Lung (tissue), 12 donors: ENCODE results near the gene MAGI2. TPM values are rescaled to one million over a fixed set of nuclear protein-coding genes. Genes with fewer than 3 reads are reported as not detected.

Experiments
- ATAC-seq: fragments of 200-7000 bp; cut with Tn5 transposase; one replicate; pipeline ENCODE4 v1.9.1; 2020; ENCODE audit warnings: moderate number of reproducible peaks; ENCODE audit not compliant: insufficient read depth, low FRiP score
- DNase-seq, 3 donors: peaks; one replicate each; pipeline ENCODE4 v3.0.0-alpha.2; 2013 to 2017
- H3K27ac ChIP-seq, 2 donors: one replicate each; pipeline ENCODE4 v1.5.1; 2013; ENCODE audit warnings: mild to moderate bottlenecking in 2 of 2, moderate library complexity in 2 of 2, control low read depth in 1 of 2, inconsistent platforms in 1 of 2, low read depth in 1 of 2, low read length in 1 of 2
- H3K27me3 ChIP-seq, 3 donors: one replicate each; pipeline ENCODE4 v1.5.1; 2013; ENCODE audit warnings: low read length in 2 of 3; ENCODE audit not compliant: control insufficient read depth in 3 of 3, insufficient read depth in 3 of 3
- H3K36me3 ChIP-seq, 4 donors: one replicate each; pipeline ENCODE4 v1.5.1; 2013; ENCODE audit warnings: low read length in 4 of 4, mild to moderate bottlenecking in 1 of 4, moderate library complexity in 1 of 4; ENCODE audit not compliant: control insufficient read depth in 4 of 4, insufficient read depth in 4 of 4
- H3K4me1 ChIP-seq, 5 donors: one replicate each; pipeline ENCODE4 v1.5.1; 2013; ENCODE audit warnings: low read length in 5 of 5, mild to moderate bottlenecking in 2 of 5, moderate library complexity in 1 of 5; ENCODE audit not compliant: control insufficient read depth in 5 of 5, insufficient read depth in 5 of 5
- H3K4me3 ChIP-seq: one replicate; pipeline ENCODE4 v1.5.1; 2013; ENCODE audit warnings: mild to moderate bottlenecking, control low read depth, moderate library complexity
- H3K9ac ChIP-seq, 2 donors: one replicate each; pipeline ENCODE4 v1.5.1; 2013; ENCODE audit warnings: low read length in 2 of 2, control low read depth in 1 of 2; ENCODE audit not compliant: insufficient read depth in 1 of 2
- H3K9me3 ChIP-seq, 4 donors: one replicate each; pipeline ENCODE4 v1.5.1; 2013; ENCODE audit warnings: low read length in 3 of 4, mild to moderate bottlenecking in 1 of 4, moderate library complexity in 1 of 4; ENCODE audit not compliant: control insufficient read depth in 4 of 4, insufficient read depth in 3 of 4
- WGBS, 2 donors: extraction: QIAGEN DNeasy Blood & Tissue Kit; methylation state at CpG; one replicate each; pipeline ENCODE4 v1.1.7; 2013; 5-methylcytosine and 5-hydroxymethylcytosine counted together
- polyA plus RNA-seq, 2 donors: library from polyadenylated mRNA; stranded (reverse); fragments of 200-250 nt; gene quantifications; one replicate each; pipeline ENCODE4 v1.2.1, GENCODE V29; 2013
- total RNA-seq, 2 donors: library from RNA; depleted of rRNA in 1 of 2; stranded (reverse); fragments of >200 nt in 1 of 2; gene quantifications; one replicate each; pipeline ENCODE4 v1.2.1, GENCODE V29; 2014 to 2021
- TF ChIP-seq, protein P1 (sequence below): IDR thresholded peaks from 2 replicates; pipeline ENCODE4 v1.5.1; 2012; ENCODE audit warnings: mild to moderate bottlenecking; ENCODE audit errors: control extremely low read depth, extremely low read depth
- donor health status: control.
- donor health status: control.
- donor health status: Bipolar disorder and iron deficiency.
- donor health status: healthy.
- donor health status: DM: yes; HTN: yes; CAD: no.

Gene MAGI2
- total and polyA plus RNA-seq, 4 donors, result 0.94 to 18.0 (median 5.3) TPM

DNA sequence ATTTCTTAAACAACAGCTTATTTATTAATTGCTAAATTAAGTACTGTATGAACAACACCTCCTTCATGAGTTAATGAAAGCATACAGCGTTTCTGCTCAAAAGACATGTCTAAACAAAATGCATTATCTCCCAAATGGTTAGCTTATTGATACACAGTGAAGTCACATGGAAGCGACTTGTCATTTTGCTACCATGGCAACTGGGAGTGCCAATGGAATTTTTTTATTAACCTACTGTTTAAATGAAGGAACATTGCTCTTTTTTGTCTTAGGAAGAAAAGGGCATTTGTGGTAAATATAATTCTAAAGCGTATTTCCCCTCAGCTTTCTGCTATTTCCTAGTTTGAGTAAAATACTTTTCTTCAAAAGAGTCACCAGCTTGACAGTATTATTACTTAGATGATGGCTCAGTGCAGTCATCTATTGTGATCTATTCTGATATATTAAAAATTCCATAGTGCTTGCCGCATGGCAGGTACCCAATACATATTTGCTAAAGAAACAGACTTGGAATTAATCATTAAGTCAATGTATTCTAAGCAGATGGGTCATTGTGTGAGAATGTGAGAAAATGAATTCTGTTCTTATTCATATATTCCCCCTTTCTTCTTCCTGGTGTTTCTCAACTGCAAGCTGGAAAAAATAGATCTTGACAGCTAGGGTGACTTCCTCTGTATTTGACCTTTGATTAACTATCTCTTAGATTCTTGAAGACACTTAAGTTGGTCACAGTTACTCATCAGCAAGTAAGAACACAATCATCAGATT, 818.3 kb downstream of the MAGI2 start:
- TF ChIP-seq, protein P1, sequence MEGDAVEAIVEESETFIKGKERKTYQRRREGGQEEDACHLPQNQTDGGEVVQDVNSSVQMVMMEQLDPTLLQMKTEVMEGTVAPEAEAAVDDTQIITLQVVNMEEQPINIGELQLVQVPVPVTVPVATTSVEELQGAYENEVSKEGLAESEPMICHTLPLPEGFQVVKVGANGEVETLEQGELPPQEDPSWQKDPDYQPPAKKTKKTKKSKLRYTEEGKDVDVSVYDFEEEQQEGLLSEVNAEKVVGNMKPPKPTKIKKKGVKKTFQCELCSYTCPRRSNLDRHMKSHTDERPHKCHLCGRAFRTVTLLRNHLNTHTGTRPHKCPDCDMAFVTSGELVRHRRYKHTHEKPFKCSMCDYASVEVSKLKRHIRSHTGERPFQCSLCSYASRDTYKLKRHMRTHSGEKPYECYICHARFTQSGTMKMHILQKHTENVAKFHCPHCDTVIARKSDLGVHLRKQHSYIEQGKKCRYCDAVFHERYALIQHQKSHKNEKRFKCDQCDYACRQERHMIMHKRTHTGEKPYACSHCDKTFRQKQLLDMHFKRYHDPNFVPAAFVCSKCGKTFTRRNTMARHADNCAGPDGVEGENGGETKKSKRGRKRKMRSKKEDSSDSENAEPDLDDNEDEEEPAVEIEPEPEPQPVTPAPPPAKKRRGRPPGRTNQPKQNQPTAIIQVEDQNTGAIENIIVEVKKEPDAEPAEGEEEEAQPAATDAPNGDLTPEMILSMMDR, result no peak
- Histone ChIP-seq H3K9ac (no peak overlapping the region), H3K36me3 (no peaks in the 10 kb centered on the region), H3K27ac (no peak overlapping the region), H3K4me3 (no peak overlapping the region), H3K4me1 (peaks cover 0 to 2% (median 0%) of the 10 kb centered on the region in 5 donors), H3K9me3 (peaks cover 0 to 2% (median 0%) of the 10 kb centered on the region in 4 donors), H3K27me3 (no peaks in the 10 kb centered on the region)
- DNase-seq (no peak), ATAC-seq (no peak)
- WGBS, 2 donors, result 85 to 86% methylated on average over 4 of the region's 4 CpGs

DNA sequence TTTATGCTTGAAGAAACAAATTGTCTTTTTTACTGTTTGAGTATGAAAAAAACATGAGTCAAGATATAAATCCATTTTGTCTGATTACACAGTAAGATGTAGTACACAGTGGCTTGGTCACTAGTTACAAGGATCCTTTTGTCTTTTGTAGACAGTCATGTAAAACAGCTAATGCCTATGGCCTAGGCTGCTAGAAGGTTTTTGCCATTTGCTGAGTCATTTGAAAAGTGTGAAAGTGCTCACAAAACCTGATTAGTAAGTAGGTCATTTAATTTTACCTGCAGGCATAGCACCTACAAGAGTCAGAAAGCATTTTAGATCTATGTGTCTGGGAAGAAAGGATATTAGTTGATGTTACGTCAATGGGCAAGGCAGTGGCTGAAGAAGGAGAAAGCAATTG, 819.4 kb downstream of the MAGI2 start:
- Histone ChIP-seq H3K27me3 (no peaks in the 10 kb centered on the region), H3K9me3 (peaks cover 0 to 2% (median 0%) of the 10 kb centered on the region in 4 donors), H3K4me1 (peaks cover 0 to 2% (median 0%) of the 10 kb centered on the region in 5 donors), H3K36me3 (no peaks in the 10 kb centered on the region), H3K27ac (no peak overlapping the region), H3K4me3 (no peak overlapping the region), H3K9ac (no peak overlapping the region)
- TF ChIP-seq, protein P1, result no peak
- 97 to 99% methylated on average over 1 of the region's 1 CpG for WGBS, 2 donors
- DNase-seq, result no peak
- no peak for ATAC-seq

DNA sequence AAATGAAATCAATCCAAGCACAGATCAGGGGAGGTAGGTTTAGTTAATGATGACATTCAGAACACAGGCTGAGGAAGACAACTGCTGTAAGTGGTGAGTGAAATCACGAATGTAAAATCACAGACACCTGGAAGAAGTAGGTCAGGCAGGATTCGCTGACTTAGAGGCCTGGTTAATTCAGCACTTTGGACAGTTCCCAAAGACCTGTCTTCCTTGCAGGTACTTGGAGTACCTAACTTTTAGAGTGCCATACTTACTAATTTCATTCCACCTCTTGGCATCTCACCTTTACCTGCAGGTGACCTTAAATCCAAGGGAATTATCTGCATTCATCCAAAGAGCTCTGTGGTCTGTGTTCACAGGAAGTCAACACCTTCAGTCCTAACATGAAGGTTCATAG, 832.5 kb downstream of the MAGI2 start:
- H3K27me3 ChIP-seq, result no peaks in the 10 kb centered on the region
- 56 to 60% methylated on average over 2 of the region's 2 CpGs for WGBS, 2 donors
- TF ChIP-seq, protein P1, result no peak

More for the DNA sequence above, 832.5 kb downstream of the MAGI2 start:
- H3K36me3 ChIP-seq, result no peaks in the 10 kb centered on the region
- ATAC-seq, result no peak
- no peak overlapping the region for H3K9ac ChIP-seq
- H3K4me1 ChIP-seq, result no peaks in the 10 kb centered on the region
- H3K27ac ChIP-seq, result no peak overlapping the region
- no peak overlapping the region for H3K4me3 ChIP-seq
- peak in 2 of 3 donors; percentile 4 to 54 for DNase-seq
- H3K9me3 ChIP-seq, result no peaks in the 10 kb centered on the region
